Effector memory CD8-positive, alpha-beta T cell (primary cell): ENCODE results near the gene CIART.
A peak's percentile ranks its signal among the peaks of the same experiment; 100 is the strongest.

Experiments used
- ATAC-seq: fragments of 150-1000 bp; cut with Tn5 transposase; replicated peaks from 2 replicates; pipeline ENCODE4 v1.10.0; 2021; ENCODE audit warnings: mild to moderate bottlenecking, moderate library complexity
- DNase-seq, 3 experiments: peaks; one replicate each; pipeline ENCODE4 v3.0.0; 2021
- H3K27ac Mint-ChIP-seq, 2 donors: one replicate each; pipeline ENCODE4 v1.8.0; 2022; ENCODE audit warnings: mild to moderate bottlenecking in 2 of 2, mixed read lengths in 2 of 2, moderate library complexity in 2 of 2
- H3K27me3 Mint-ChIP-seq, 2 donors: one replicate each; pipeline ENCODE4 v1.8.0; 2022; ENCODE audit warnings: mixed read lengths in 2 of 2
- H3K36me3 Mint-ChIP-seq: one replicate; pipeline ENCODE4 v1.8.0; 2022; ENCODE audit warnings: mild to moderate bottlenecking, moderate library complexity, mixed read lengths; ENCODE audit not compliant: insufficient read depth
- H3K4me1 Mint-ChIP-seq, 2 donors: one replicate each; pipeline ENCODE4 v1.8.0; 2022; ENCODE audit warnings: low read depth in 2 of 2, mixed read lengths in 2 of 2
- H3K4me3 Mint-ChIP-seq, 2 donors: one replicate each; pipeline ENCODE4 v1.8.0; 2022; ENCODE audit warnings: mild to moderate bottlenecking in 2 of 2, mixed read lengths in 2 of 2, moderate library complexity in 2 of 2
- H3K9me3 Mint-ChIP-seq, 2 donors: one replicate each; pipeline ENCODE4 v1.8.0; 2022; ENCODE audit warnings: mixed read lengths in 2 of 2

Gene CIART

GRCh38 chr1:150249936-150250335 is 32.4 kb upstream of the CIART start:
- Mint-ChIP-seq H3K36me3 (no peaks in the 10 kb centered on the region), H3K4me3 (no peak overlapping the region), H3K4me1 (no peaks in the 10 kb centered on the region), H3K27ac (no peak overlapping the region), H3K27me3 (no peaks in the 10 kb centered on the region), H3K9me3 (no peaks in the 10 kb centered on the region)
- DNase-seq: no peak
- no peak for ATAC-seq

- peak overlapping the region; percentile 43 to 70 for H3K4me3 Mint-ChIP-seq
- peaks cover 44 to 49% of the 10 kb centered on the region in 2 donors for H3K27me3 Mint-ChIP-seq
- H3K36me3 Mint-ChIP-seq: no peaks in the 10 kb centered on the region
- no peak for DNase-seq
- H3K4me1 Mint-ChIP-seq: peaks cover 10 to 14% of the 10 kb centered on the region in 2 donors
- no peaks in the 10 kb centered on the region for H3K9me3 Mint-ChIP-seq
- ATAC-seq: no peak
- H3K27ac Mint-ChIP-seq: peak overlapping the region in 1 of 2 donors; percentile 64
Observed at GRCh38 chr1:150256198-150256553, 26.2 kb upstream of the CIART start.

- Mint-ChIP-seq H3K27me3 (peaks cover 44 to 49% of the 10 kb centered on the region in 2 donors), H3K4me1 (peaks cover 10 to 14% of the 10 kb centered on the region in 2 donors), H3K9me3 (no peaks in the 10 kb centered on the region), H3K36me3 (no peaks in the 10 kb centered on the region), H3K27ac (peak overlapping the region; percentile 59 to 64), H3K4me3 (no peak overlapping the region)
- no peak for ATAC-seq
- no peak for DNase-seq
Observed at GRCh38 chr1:150256554-150257341, 25.6 kb upstream of the CIART start.

GRCh38 chr1:150257624-150258585 is 24.4 kb upstream of the CIART start, which contains the start of gene CA14:
CA14 (plus strand) TSS chr1:150257774; CDS start chr1:150258129, 355 bp downstream.
- Mint-ChIP-seq H3K9me3 (no peaks in the 10 kb centered on the region), H3K27ac (peak within 1 kb of the TSS in 1 of 2 donors; percentile 59), H3K27me3 (peaks cover 44 to 49% of the 10 kb centered on the region in 2 donors), H3K4me3 (peak within 1 kb of the TSS in 1 of 2 donors; percentile 18), H3K36me3 (no peaks in the 10 kb centered on the region), H3K4me1 (peaks cover 10 to 14% of the 10 kb centered on the region in 2 donors)
- DNase-seq (no peak), ATAC-seq (no peak)

GRCh38 chr1:150259217-150259616 is 23.1 kb upstream of the CIART start:
- peaks cover 44 to 49% of the 10 kb centered on the region in 2 donors for H3K27me3 Mint-ChIP-seq
- no peak overlapping the region for H3K27ac Mint-ChIP-seq
- peaks cover 3% of the 10 kb centered on the region for H3K36me3 Mint-ChIP-seq
- ATAC-seq: no peak
- no peaks in the 10 kb centered on the region for H3K9me3 Mint-ChIP-seq
- no peak for DNase-seq
- no peak overlapping the region for H3K4me3 Mint-ChIP-seq
- peaks cover 10 to 14% of the 10 kb centered on the region in 2 donors for H3K4me1 Mint-ChIP-seq

GRCh38 chr1:150259758-150260669 is 22.3 kb upstream of the CIART start:
- ATAC-seq: no peak
- Mint-ChIP-seq H3K36me3 (peaks cover 6% of the 10 kb centered on the region), H3K27me3 (peaks cover 44 to 49% of the 10 kb centered on the region in 2 donors), H3K4me1 (peaks cover 10 to 14% of the 10 kb centered on the region in 2 donors), H3K27ac (no peak overlapping the region), H3K4me3 (no peak overlapping the region), H3K9me3 (no peaks in the 10 kb centered on the region)
- DNase-seq: no peak

- H3K27ac Mint-ChIP-seq: no peak overlapping the region
- peaks cover 39 to 43% of the 10 kb centered on the region in 2 donors for H3K27me3 Mint-ChIP-seq
- DNase-seq: no peak
- no peak for ATAC-seq
- H3K36me3 Mint-ChIP-seq: peaks cover 13% of the 10 kb centered on the region
- H3K4me3 Mint-ChIP-seq: no peak overlapping the region
- peaks cover 0 to 5% of the 10 kb centered on the region in 2 donors for H3K4me1 Mint-ChIP-seq
- no peaks in the 10 kb centered on the region for H3K9me3 Mint-ChIP-seq
Observed at GRCh38 chr1:150261367-150261766, 21.0 kb upstream of the CIART start.

- Mint-ChIP-seq H3K4me3 (no peak overlapping the region), H3K36me3 (peaks cover 16% of the 10 kb centered on the region), H3K9me3 (no peaks in the 10 kb centered on the region), H3K4me1 (peaks cover 8 to 11% of the 10 kb centered on the region in 2 donors), H3K27me3 (peaks cover 26 to 30% of the 10 kb centered on the region in 2 donors), H3K27ac (peak overlapping the region; percentile 32 to 55)
- ATAC-seq (no peak), DNase-seq (no peak)
Observed at GRCh38 chr1:150262388-150263320, 19.7 kb upstream of the CIART start.

- no peaks in the 10 kb centered on the region for H3K9me3 Mint-ChIP-seq
- peaks cover 17 to 20% of the 10 kb centered on the region in 2 donors for H3K4me1 Mint-ChIP-seq
- ATAC-seq: no peak
- H3K36me3 Mint-ChIP-seq: peaks cover 25% of the 10 kb centered on the region
- H3K27ac Mint-ChIP-seq: no peak overlapping the region
- DNase-seq: no peak
- peaks cover 17 to 21% of the 10 kb centered on the region in 2 donors for H3K27me3 Mint-ChIP-seq
- no peak overlapping the region for H3K4me3 Mint-ChIP-seq
Observed at GRCh38 chr1:150263549-150263948, 18.8 kb upstream of the CIART start.

GRCh38 chr1:150267896-150268295 is 14.5 kb upstream of the CIART start:
- Mint-ChIP-seq H3K4me1 (peaks cover 27% of the 10 kb centered on the region in 2 donors), H3K27ac (peak overlapping the region; percentile 98 to 99), H3K4me3 (peak overlapping the region; percentile 97 to 98), H3K9me3 (no peaks in the 10 kb centered on the region), H3K27me3 (no peaks in the 10 kb centered on the region), H3K36me3 (peaks cover 32% of the 10 kb centered on the region)
- no peak for DNase-seq
- no peak for ATAC-seq

GRCh38 chr1:150268340-150268704 is 14.0 kb upstream of the CIART start:
- peaks cover 27% of the 10 kb centered on the region in 2 donors for H3K4me1 Mint-ChIP-seq
- peaks cover 31% of the 10 kb centered on the region for H3K36me3 Mint-ChIP-seq
- H3K9me3 Mint-ChIP-seq: no peaks in the 10 kb centered on the region
- ATAC-seq: peak; percentile 68
- no peaks in the 10 kb centered on the region for H3K27me3 Mint-ChIP-seq
- peak overlapping the region; percentile 97 to 98 for H3K4me3 Mint-ChIP-seq
- DNase-seq: peak; percentile 24 to 44 (median 38)
- peak overlapping the region; percentile 98 to 99 for H3K27ac Mint-ChIP-seq
